IPS-15b (cell line): ENCODE results near the gene PDE6D.
"Not testable (repeated sequence)": the region's sequence is repeated elsewhere in the genome, so short reads cannot be mapped to it uniquely, and the experiment has no call there.

Experiments
- H3K27me3 ChIP-seq: one replicate; pipeline ENCODE4 v1.6.1; 2013; ENCODE audit warnings: low read length; ENCODE audit not compliant: control insufficient read depth, insufficient read depth
- H3K36me3 ChIP-seq: one replicate; pipeline ENCODE4 v1.6.1; 2013; ENCODE audit warnings: low read length; ENCODE audit not compliant: control insufficient read depth, insufficient read depth
- H3K4me1 ChIP-seq: one replicate; pipeline ENCODE4 v1.6.1; 2013; ENCODE audit warnings: mild to moderate bottlenecking, low read length; ENCODE audit not compliant: control insufficient read depth, insufficient read depth
- H3K4me3 ChIP-seq: one replicate; pipeline ENCODE4 v1.5.1; 2013; ENCODE audit warnings: low read depth, low read length
- H3K9ac ChIP-seq: one replicate; pipeline ENCODE4 v1.6.1; 2013; ENCODE audit warnings: low read depth, mild to moderate bottlenecking, low read length
- H3K9me3 ChIP-seq: one replicate; pipeline ENCODE4 v1.6.1; 2013; ENCODE audit warnings: mild to moderate bottlenecking, low read length; ENCODE audit not compliant: control insufficient read depth, insufficient read depth

The PDE6D gene

DNA sequence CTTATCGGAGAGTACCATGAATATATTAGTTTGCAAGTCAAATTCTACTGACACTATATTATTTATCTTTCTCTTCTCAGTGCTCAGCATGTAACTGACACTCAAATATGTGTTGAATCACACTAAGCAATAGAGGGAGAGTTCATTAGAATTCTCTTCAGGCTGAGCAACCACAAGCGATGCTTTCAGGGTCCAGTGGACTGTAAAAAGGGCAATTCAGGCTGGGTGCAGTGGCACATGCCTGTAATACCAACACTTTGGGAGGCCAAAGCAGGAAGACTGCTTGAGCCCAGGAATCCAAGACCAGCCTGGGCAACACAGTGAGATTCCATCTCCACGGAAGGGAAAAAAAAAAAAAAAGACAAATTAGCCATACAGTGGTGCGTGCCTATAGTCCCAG lies 16.3 kb downstream of the PDE6D start:
- Histone ChIP-seq H3K27me3 (no peaks in the 10 kb centered on the region), H3K36me3 (no peaks in the 10 kb centered on the region), H3K4me1 (peaks cover 3% of the 10 kb centered on the region), H3K4me3 (no peak overlapping the region), H3K9me3 (no peaks in the 10 kb centered on the region), H3K9ac (no peak overlapping the region)

DNA sequence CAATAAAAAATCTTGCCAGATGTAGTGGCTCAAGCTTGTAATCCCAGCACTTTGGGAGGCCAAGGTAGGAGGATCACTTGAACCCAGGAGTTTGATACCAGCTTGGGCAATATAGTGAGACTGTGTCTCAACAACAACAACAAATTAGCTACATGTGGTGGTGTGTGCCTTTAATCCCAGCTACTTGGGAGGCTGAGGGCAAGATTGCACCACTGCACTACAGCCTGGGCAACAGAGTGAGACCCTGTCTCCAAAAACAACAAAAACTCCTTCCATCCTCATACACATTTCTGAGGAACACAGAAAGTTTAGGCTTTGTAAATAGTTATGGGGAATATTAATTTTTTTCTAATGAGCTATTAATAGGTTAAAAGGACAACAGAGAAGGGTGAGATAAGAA lies 17.0 kb downstream of the PDE6D start:
- Histone ChIP-seq H3K4me3 (no peak overlapping the region), H3K4me1 (peaks cover 3% of the 10 kb centered on the region), H3K27me3 (no peaks in the 10 kb centered on the region), H3K9ac (no peak overlapping the region), H3K36me3 (no peaks in the 10 kb centered on the region), H3K9me3 (no peaks in the 10 kb centered on the region)

DNA sequence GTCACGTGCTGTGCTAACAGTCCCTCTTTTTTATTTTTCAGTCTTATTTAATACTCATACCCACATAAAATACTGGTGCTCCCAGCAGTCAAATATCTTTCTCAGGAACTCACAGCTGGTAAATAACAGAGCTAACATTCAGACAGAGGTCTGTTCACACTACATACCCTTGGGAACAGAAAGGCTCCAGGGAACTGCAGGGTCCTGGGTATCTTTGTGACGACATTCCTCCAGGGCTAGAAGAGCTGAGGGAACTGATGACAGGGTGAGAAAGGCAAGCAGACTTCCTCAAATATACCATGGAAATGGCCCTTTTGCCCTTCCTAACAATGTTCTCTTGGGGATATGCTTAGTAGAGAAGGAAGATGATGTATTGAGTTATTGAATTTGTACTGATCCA lies 19.3 kb downstream of the PDE6D start:
- no peaks in the 10 kb centered on the region for H3K27me3 ChIP-seq
- no peak overlapping the region for H3K9ac ChIP-seq
- no peaks in the 10 kb centered on the region for H3K36me3 ChIP-seq
- no peak overlapping the region for H3K4me3 ChIP-seq
- no peaks in the 10 kb centered on the region for H3K9me3 ChIP-seq
- H3K4me1 ChIP-seq = peaks cover 3% of the 10 kb centered on the region

DNA sequence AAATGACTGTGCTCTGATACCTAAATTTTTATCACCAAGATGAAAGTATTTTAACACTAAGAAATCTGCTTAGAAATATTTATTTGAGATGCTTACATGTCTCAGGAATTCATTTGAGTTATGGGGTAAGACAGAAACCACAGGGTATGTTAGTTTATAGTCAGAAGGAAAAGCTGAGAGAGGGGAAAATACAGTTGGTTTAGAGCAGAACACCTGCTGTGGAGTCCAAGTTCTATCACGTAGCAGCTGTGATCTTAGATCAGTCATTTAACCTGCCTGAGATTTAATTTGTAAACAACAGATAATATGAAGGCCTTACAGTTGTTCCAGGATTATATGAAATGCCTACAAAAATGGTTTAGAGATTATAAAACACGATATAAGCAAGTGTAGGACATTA lies 29.0 kb downstream of the PDE6D start:
- Histone ChIP-seq H3K9me3 (no peaks in the 10 kb centered on the region), H3K4me3 (no peak overlapping the region), H3K27me3 (no peaks in the 10 kb centered on the region), H3K4me1 (no peaks in the 10 kb centered on the region), H3K9ac (no peak overlapping the region), H3K36me3 (peaks cover 2% of the 10 kb centered on the region)

DNA sequence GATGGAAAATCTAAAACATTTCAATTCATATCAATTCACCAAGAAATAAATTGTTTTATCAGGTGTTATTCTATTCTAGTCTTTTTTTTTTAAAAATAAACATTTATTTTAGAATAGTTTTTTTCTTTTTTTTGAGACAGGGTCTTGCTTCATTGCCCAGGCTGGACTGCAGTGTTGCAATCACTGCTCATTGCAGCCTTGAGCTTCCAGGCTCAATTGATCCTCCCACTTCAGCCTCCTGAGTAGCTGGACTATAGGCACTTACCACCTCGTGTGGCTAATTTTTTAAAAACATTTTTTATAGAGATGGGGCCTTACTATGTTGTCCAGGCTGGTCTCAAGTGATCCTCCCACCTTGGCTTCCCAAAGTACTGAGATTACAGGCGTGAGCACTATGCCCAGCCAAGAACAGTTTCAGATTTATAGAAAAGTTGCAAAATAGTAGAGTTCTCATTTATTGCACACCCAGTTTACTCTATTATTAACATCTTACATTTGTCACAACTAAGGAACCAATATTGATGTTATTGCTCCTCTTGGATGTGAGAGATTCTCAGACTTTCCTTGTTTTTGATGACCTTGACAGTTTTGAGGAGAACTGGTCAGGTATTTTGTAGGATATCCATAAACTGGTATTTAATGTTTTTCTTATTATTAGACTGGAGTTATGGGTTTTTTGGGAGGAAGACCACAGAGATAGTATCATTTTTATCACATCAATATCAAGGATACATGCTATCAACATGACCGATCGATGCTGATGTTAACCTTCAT lies 29.9 kb downstream of the PDE6D start:
- H3K36me3 ChIP-seq = peaks cover 2% of the 10 kb centered on the region
- no peak overlapping the region for H3K4me3 ChIP-seq
- no peaks in the 10 kb centered on the region for H3K27me3 ChIP-seq
- no peaks in the 10 kb centered on the region for H3K4me1 ChIP-seq
- H3K9ac ChIP-seq = no peak overlapping the region
- H3K9me3 ChIP-seq = no peaks in the 10 kb centered on the region

DNA sequence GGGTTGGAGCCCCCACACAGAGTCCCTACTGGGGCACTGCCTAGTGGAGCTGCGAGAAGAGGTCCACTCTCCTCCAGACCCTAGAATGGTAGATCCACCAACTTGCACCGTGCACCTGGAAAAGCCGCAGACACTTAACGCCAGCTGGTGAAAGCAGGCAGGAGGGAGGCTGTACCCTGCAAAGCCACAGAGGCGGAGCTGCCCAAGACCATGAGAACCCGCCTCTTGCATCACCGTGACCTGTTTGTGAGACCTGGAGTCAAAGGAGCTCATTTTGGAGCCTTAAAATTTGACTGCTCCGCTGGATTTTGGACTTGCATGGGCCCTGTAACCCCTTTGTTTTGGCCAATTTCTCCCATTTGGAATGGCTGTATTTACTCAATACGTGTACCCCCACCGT lies 32.1 kb downstream of the PDE6D start:
- H3K36me3 ChIP-seq, H3K9me3 ChIP-seq, H3K4me3 ChIP-seq, H3K9ac ChIP-seq, H3K27me3 ChIP-seq: not testable (repeated sequence)
- peaks cover 10% of the 10 kb centered on the region for H3K4me1 ChIP-seq

DNA sequence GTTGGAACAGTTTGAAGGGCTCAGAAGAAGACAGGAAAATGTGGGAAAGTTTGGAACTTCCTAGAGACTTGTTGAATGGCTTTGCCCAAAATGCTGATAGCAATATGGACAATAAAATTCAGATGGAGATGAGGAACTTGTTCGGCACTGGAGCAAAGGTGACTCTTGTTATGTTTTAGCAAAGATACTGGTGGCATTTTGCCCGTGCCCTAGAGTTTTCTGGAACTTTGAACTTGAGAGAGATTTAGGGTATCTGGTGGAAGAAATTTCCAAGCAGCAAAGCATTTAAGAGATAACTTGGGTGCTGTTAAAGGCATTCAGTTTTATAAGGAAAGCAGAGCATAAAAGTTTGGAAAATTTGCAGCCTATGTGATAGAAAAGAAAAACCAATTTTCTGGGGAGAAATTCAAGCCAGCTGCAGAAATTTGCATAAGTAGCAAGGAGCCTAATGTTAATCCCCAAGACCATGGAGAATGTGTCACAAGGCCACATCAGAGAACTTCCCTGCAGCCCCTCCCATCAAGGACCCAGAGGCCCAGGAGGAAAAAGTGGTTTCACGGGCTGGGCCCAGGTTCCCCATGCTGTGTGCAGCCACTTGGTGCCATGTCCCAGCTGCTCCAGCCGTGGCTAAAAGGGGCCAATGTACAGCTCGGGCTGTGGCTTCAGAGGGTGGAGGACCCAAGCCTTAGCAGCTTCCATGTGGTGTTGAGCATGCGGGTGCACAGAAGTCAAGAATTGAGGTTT lies 32.8 kb downstream of the PDE6D start:
- H3K27me3 ChIP-seq, H3K9me3 ChIP-seq, H3K9ac ChIP-seq, H3K4me3 ChIP-seq, H3K36me3 ChIP-seq: not testable (repeated sequence)
- H3K4me1 ChIP-seq = peaks cover 13% of the 10 kb centered on the region

DNA sequence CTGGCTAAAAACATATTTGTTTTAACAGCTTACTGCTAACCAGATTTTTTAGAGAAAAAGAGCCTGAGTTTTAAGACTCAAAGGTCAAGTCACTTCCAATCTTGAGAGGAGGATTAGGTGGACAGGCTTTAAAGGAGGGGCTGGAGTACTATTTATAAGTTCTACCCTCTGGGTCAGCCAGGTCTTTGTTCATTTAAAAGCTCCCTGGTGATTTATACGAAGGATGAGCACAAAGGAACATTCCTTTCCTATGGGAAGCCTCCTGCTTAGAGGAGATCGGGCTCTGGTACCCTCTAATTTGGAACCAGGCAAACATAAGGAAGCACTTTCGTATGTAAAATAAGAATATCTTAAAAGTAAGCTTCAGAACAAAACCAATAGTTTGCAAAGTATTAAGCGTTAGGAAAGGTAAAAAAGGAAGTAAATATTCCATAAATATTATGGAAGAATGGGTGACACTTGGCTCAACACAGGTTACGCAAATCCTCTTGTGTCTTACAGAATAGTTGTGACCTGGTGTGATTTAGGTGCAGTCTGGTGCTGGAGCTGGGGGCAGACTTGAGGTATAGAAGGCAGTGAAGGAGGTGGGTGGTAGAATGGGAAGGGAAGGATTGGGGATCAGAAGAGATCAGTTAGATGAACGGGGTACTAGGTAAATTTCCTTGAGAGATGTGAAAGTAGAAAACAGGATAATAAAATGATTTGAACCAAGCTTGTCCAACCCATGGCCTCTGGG lies 35.6 kb downstream of the PDE6D start:
- no peaks in the 10 kb centered on the region for H3K27me3 ChIP-seq
- no peaks in the 10 kb centered on the region for H3K9me3 ChIP-seq
- no peak overlapping the region for H3K4me3 ChIP-seq
- peaks cover 13% of the 10 kb centered on the region for H3K4me1 ChIP-seq
- no peak overlapping the region for H3K9ac ChIP-seq
- H3K36me3 ChIP-seq = no peaks in the 10 kb centered on the region

DNA sequence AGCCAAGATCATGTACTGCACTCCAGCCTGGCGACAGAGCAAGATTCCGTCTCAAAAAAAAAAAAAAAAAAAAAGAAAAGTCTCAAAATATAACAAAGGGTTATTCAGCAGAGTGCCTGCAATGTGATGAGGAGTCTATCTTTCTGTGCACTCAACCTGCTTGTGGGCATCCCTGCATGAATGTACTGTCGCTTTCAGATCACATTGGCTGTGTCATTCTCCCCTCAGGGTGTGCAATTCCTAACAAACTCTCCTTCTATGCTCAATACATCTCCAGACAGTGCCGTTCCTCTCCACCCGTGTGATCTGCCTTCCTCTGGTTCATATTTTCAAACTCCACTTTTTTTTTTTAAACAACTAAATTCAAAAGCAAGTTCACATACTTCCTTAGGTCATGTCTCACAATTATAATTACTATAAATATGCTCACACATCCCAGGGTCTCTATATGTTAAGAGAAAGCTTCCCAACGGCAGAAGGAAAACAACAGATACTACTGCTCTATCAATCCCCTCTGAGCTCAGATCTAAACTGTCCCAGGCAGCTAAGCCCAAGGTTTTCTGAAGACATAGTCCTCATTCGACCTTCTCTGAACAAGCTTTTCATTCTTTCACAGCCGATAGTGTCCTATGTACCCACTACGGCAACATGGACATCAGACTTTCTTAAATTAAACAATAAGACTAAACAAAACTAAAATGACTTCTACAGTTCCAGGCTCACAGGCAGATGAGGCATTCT lies 37.5 kb downstream of the PDE6D start:
- Histone ChIP-seq H3K4me1 (peaks cover 13% of the 10 kb centered on the region), H3K9ac (no peak overlapping the region), H3K9me3 (no peaks in the 10 kb centered on the region), H3K36me3 (no peaks in the 10 kb centered on the region), H3K27me3 (no peaks in the 10 kb centered on the region), H3K4me3 (no peak overlapping the region)

DNA sequence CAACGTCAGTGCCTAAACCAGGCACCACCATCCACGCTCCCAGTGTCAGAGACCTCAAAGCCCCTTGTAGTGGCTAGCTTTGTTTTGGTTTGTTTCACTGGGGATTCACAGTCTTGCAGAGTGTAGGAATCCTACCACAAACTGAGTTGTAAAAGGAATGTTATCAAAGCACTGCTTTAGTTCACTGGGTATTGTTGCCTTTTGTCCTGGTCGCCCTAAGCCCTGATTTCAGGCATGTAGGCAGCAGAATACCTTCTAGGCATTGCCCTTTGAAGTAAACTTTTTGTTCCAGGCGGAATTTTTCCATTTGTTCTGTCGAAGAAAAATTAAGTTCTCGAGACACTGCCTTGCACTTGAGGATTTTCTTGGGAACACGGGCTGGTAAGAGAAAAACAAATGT lies 43.3 kb downstream of the PDE6D start:
- Histone ChIP-seq H3K36me3 (peaks cover 3% of the 10 kb centered on the region), H3K4me3 (no peak overlapping the region), H3K27me3 (no peaks in the 10 kb centered on the region), H3K9ac (no peak overlapping the region), H3K9me3 (no peaks in the 10 kb centered on the region), H3K4me1 (no peaks in the 10 kb centered on the region)

DNA sequence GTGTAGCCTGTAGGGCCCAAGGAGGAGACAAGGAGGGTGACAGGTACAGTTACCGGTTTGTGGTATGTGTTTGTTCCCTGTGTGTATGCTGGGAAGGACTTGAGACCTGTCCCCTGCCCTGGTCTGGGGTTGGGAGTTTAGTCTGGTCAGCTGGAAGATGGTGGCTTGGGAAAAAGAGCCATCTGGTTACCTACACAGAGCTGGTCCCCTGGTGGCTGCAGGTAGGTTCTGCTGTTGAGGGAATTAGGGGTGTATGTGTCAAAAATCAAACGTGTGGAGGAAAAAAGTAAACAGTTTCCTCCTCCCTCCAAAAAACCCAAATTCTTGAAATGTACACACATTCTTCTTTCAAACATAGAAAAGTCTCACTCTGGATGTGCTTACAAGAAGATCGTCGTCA lies 48.5 kb downstream of the PDE6D start:
- no peak overlapping the region for H3K4me3 ChIP-seq
- peaks cover 3% of the 10 kb centered on the region for H3K36me3 ChIP-seq
- H3K4me1 ChIP-seq = no peaks in the 10 kb centered on the region
- no peaks in the 10 kb centered on the region for H3K9me3 ChIP-seq
- H3K9ac ChIP-seq = no peak overlapping the region
- H3K27me3 ChIP-seq = no peaks in the 10 kb centered on the region
